ENCODE results near the gene MVB12B. TPM values are rescaled to one million over a fixed set of nuclear protein-coding genes. Genes with fewer than 3 reads are reported as not detected.

The MVB12B gene
- total and polyA plus RNA-seq, 2 of the 13 experiments (the other 11 are each of a cell fraction or from before 2014, with no cell fraction given) = 12.1 to 30.1 TPM

DNA sequence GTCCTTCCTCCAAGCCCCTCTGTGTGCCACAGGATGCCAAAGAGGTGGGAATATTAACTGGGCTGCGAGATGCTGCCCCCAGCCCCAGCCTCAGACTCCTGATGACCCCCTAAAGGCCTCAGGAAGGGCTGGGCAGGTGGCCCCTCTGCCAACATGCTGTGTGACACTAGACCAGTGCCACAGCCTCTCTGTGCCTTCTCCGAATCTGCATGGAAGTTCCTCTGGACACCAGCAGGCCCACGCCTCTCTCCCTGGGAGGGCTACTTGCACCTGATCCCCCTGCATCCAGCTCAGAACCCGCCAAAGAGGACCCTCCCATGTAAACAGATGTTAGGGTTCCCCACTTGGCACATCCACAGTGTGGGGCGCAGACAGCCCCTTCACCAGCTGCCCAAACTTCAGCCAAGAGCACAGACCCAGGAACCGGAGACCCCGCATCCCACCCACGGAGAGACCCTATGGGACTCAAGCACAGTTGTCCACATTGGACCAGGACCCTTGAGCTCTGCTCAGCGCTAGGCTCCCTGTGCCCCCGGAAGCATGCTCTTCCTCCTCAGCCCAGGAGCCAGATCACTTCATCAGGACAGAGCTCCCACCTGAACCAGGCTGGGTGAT, 195.5 kb downstream of the MVB12B start:
- no peak for DNase-seq (ENCODE audit: low spot score)
- H3K27me3 ChIP-seq (ENCODE audit: control insufficient read depth in 1 of 2, insufficient read depth in 2 of 2, low read length in 2 of 2) = no peaks in the 10 kb centered on the region
- no TSS peak for BruUV-seq (replicated peaks)
- intact Hi-C loops (cut with micrococcal nuclease; ENCODE audit: unreplicated experiment) (no loop called here), in situ Hi-C loops (cut with HindIII; ENCODE audit: extremely low pct_ligation_motif_present, low pct_unique_long_range_greater_than_20kb) (no loop called here)
- no peaks in the 10 kb centered on the region for H3K79me2 ChIP-seq (ENCODE audit: insufficient read depth, low read length)
- ATAC-seq = no peak
- no peak for FAIRE-seq
- no peak overlapping the region for H3K4me2 ChIP-seq (ENCODE audit: low read depth, low read length)
- H3K36me3 ChIP-seq (replicated peaks in 1 of 2; ENCODE audit: control insufficient read depth in 1 of 2, insufficient read depth in 2 of 2, low read length in 2 of 2) = no peaks in the 10 kb centered on the region
- H3K4me3 ChIP-seq (replicated peaks in 1 of 3; ENCODE audit: insufficient read depth in 1 of 3, low read depth in 2 of 3, low read length in 3 of 3) = no peak overlapping the region
- H2AFZ ChIP-seq (ENCODE audit: low read length) = no peak overlapping the region
- H3K4me1 ChIP-seq (ENCODE audit: insufficient read depth, low read length) = peaks cover 77% of the 10 kb centered on the region
- CTCF ChIA-PET (ENCODE audit: low intra/inter-chr PET ratio, low total read pairs) = no interaction called here
- no peaks in the 10 kb centered on the region for H3K9me3 ChIP-seq (ENCODE audit: low read length)
- POLR2A ChIA-PET = no interaction called here
- no peak overlapping the region for H3K9ac ChIP-seq (ENCODE audit: insufficient read depth, low read depth, low read length)
- H4K20me1 ChIP-seq (ENCODE audit: insufficient read depth, low read length) = no peaks in the 10 kb centered on the region
- no peak overlapping the region for H3K27ac ChIP-seq (ENCODE audit: extremely low read length, insufficient read depth, low read length)
- WGBS (ENCODE audit: low lambda C conversion rate) = 85% methylated on average over 8 of the region's 10 CpGs
- TF ChIP-seq ZNF317 (CRISPR knock-in tag; IDR thresholded peaks at IDR 0.05) (no peak), ZNF768 (CRISPR knock-in tag; IDR thresholded peaks at IDR 0.05) (peak; percentile 99)

DNA sequence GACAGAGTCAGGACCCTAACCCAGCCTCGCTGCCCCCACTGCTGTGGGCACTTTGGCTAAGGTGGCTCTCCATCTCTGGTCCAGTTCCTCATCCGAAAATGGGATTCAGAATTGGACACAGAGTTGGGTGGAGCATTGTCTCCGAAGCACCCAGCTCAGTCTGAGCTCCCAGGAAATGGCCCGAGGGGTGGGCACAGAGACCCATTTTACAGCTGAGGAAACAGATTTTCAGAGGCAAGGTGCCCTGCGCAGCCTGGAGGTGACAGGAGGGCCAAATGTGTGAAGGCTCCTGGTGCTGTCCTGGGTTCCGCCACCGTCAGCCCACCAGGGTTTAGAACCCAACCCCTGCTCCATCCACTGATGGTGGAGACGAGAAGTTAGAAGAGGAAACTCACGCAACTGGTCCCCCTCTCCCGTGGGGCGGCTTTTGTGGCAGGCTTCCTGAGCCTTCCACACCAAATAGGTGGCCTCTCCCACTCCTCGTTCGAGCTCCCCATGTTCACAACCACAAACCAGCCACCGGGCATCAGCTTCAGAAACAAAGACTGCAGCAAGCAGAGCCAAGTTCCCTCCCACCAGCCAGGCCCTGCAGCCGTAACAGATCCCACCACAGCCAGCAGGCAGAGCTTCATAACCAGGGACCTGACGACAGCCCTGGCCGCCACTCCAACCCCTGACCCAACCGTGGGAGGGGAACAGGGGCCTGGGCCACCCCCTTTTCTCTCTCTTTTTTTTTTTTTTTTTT, 196.2 kb downstream of the MVB12B start:
- POLR2A ChIA-PET = no interaction called here
- TF ChIP-seq, protein P1, sequence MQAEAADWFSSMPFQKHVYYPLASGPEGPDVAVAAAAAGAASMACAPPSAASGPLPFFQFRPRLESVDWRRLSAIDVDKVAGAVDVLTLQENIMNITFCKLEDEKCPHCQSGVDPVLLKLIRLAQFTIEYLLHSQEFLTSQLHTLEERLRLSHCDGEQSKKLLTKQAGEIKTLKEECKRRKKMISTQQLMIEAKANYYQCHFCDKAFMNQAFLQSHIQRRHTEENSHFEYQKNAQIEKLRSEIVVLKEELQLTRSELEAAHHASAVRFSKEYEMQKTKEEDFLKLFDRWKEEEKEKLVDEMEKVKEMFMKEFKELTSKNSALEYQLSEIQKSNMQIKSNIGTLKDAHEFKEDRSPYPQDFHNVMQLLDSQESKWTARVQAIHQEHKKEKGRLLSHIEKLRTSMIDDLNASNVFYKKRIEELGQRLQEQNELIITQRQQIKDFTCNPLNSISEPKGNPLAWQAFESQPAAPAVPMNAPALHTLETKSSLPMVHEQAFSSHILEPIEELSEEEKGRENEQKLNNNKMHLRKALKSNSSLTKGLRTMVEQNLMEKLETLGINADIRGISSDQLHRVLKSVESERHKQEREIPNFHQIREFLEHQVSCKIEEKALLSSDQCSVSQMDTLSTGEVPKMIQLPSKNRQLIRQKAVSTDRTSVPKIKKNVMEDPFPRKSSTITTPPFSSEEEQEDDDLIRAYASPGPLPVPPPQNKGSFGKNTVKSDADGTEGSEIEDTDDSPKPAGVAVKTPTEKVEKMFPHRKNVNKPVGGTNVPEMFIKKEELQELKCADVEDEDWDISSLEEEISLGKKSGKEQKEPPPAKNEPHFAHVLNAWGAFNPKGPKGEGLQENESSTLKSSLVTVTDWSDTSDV (CRISPR knock-in tag; IDR thresholded peaks at IDR 0.05) = no peak
- no peak for TF ChIP-seq KLF12 (CRISPR knock-in tag; IDR thresholded peaks at IDR 0.05; ENCODE audit: borderline replicate concordance)
- TF ChIP-seq NFIB (CRISPR knock-in tag; IDR thresholded peaks at IDR 0.05; ENCODE audit: borderline replicate concordance) = no peak
- no peak for TF ChIP-seq CCDC6 (CRISPR knock-in tag; IDR thresholded peaks at IDR 0.05)
- TF ChIP-seq, protein P2, sequence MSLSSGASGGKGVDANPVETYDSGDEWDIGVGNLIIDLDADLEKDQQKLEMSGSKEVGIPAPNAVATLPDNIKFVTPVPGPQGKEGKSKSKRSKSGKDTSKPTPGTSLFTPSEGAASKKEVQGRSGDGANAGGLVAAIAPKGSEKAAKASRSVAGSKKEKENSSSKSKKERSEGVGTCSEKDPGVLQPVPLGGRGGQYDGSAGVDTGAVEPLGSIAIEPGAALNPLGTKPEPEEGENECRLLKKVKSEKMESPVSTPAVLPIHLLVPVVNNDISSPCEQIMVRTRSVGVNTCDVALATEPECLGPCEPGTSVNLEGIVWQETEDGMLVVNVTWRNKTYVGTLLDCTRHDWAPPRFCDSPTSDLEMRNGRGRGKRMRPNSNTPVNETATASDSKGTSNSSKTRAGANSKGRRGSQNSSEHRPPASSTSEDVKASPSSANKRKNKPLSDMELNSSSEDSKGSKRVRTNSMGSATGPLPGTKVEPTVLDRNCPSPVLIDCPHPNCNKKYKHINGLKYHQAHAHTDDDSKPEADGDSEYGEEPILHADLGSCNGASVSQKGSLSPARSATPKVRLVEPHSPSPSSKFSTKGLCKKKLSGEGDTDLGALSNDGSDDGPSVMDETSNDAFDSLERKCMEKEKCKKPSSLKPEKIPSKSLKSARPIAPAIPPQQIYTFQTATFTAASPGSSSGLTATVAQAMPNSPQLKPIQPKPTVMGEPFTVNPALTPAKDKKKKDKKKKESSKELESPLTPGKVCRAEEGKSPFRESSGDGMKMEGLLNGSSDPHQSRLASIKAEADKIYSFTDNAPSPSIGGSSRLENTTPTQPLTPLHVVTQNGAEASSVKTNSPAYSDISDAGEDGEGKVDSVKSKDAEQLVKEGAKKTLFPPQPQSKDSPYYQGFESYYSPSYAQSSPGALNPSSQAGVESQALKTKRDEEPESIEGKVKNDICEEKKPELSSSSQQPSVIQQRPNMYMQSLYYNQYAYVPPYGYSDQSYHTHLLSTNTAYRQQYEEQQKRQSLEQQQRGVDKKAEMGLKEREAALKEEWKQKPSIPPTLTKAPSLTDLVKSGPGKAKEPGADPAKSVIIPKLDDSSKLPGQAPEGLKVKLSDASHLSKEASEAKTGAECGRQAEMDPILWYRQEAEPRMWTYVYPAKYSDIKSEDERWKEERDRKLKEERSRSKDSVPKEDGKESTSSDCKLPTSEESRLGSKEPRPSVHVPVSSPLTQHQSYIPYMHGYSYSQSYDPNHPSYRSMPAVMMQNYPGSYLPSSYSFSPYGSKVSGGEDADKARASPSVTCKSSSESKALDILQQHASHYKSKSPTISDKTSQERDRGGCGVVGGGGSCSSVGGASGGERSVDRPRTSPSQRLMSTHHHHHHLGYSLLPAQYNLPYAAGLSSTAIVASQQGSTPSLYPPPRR (CRISPR knock-in tag; IDR thresholded peaks at IDR 0.05; ENCODE audit: borderline replicate concordance) = no peak
- TF ChIP-seq CC2D1A (CRISPR knock-in tag; IDR thresholded peaks at IDR 0.05) = no peak
- no peak for TF ChIP-seq ZNF556 (CRISPR knock-in tag; IDR thresholded peaks at IDR 0.05; ENCODE audit: borderline replicate concordance)
- TF ChIP-seq ZNF382 (CRISPR knock-in tag; IDR thresholded peaks at IDR 0.05; ENCODE audit: borderline replicate concordance) = no peak

More for the DNA sequence above, 196.2 kb downstream of the MVB12B start:
- Histone ChIP-seq H3K4me3 (replicated peaks in 1 of 3; ENCODE audit: insufficient read depth in 1 of 3, low read depth in 2 of 3, low read length in 3 of 3) (no peak overlapping the region), H3K27me3 (ENCODE audit: control insufficient read depth in 1 of 2, insufficient read depth in 2 of 2, low read length in 2 of 2) (no peaks in the 10 kb centered on the region), H4K20me1 (ENCODE audit: insufficient read depth, low read length) (no peaks in the 10 kb centered on the region), H2AFZ (ENCODE audit: low read length) (no peak overlapping the region), H3K4me2 (ENCODE audit: low read depth, low read length) (no peak overlapping the region), H3K27ac (ENCODE audit: extremely low read length, insufficient read depth, low read length) (no peak overlapping the region), H3K79me2 (ENCODE audit: insufficient read depth, low read length) (no peaks in the 10 kb centered on the region), H3K9ac (ENCODE audit: insufficient read depth, low read depth, low read length) (no peak overlapping the region), H3K36me3 (replicated peaks in 1 of 2; ENCODE audit: control insufficient read depth in 1 of 2, insufficient read depth in 2 of 2, low read length in 2 of 2) (no peaks in the 10 kb centered on the region), H3K4me1 (ENCODE audit: insufficient read depth, low read length) (peaks cover 77% of the 10 kb centered on the region), H3K9me3 (ENCODE audit: low read length) (no peaks in the 10 kb centered on the region)
- BruUV-seq (replicated peaks) = no TSS peak
- DNase-seq (ENCODE audit: low spot score) = no peak
- in situ Hi-C loops (cut with HindIII; ENCODE audit: extremely low pct_ligation_motif_present, low pct_unique_long_range_greater_than_20kb) = no loop called here
- 86% methylated on average over 9 of the region's 18 CpGs for WGBS (ENCODE audit: low lambda C conversion rate)
- CTCF ChIA-PET (ENCODE audit: low intra/inter-chr PET ratio, low total read pairs) = no interaction called here
- intact Hi-C loops (cut with micrococcal nuclease; ENCODE audit: unreplicated experiment) = no loop called here
- no peak for FAIRE-seq
- no peak for ATAC-seq
